ES-I3 (cell line): ENCODE data around the gene PCED1B.

ENCODE experiments used
- H3K36me3 ChIP-seq: 2 replicates; pipeline ENCODE4 v1.6.1; 2013; ENCODE audit warnings: mild to moderate bottlenecking, low read length, control low read depth, moderate library complexity; ENCODE audit not compliant: insufficient read depth
- H3K4me1 ChIP-seq: 2 replicates; pipeline ENCODE4 v1.6.1; 2013; ENCODE audit warnings: mild to moderate bottlenecking, control low read depth, low read length; ENCODE audit not compliant: insufficient read depth
- H3K9ac ChIP-seq: 2 replicates; pipeline ENCODE4 v1.6.1; 2013; ENCODE audit warnings: low read depth, mild to moderate bottlenecking, low read length, moderate library complexity
- H3K9me3 ChIP-seq: 2 replicates; pipeline ENCODE4 v1.6.1; 2013; ENCODE audit warnings: mild to moderate bottlenecking, low read length, moderate library complexity; ENCODE audit not compliant: control insufficient read depth, insufficient read depth

Gene PCED1B

GRCh38 chr12:47088021-47088944, 8.9 kb downstream of the PCED1B start:
- Histone ChIP-seq H3K9ac (no peak overlapping the region), H3K9me3 (no peaks in the 10 kb centered on the region), H3K4me1 (peaks cover 31% of the 10 kb centered on the region), H3K36me3 (no peaks in the 10 kb centered on the region)

- Histone ChIP-seq H3K36me3 (no peaks in the 10 kb centered on the region), H3K9ac (no peak overlapping the region), H3K4me1 (peaks cover 16% of the 10 kb centered on the region), H3K9me3 (no peaks in the 10 kb centered on the region)
Measured at GRCh38 chr12:47091009-47091408, 11.6 kb downstream of the PCED1B start.

- Histone ChIP-seq H3K4me1 (no peaks in the 10 kb centered on the region), H3K9ac (no peak overlapping the region), H3K9me3 (no peaks in the 10 kb centered on the region), H3K36me3 (no peaks in the 10 kb centered on the region)
Measured at GRCh38 chr12:47094804-47095203, 15.4 kb downstream of the PCED1B start.

- Histone ChIP-seq H3K4me1 (no peaks in the 10 kb centered on the region), H3K9ac (no peak overlapping the region), H3K9me3 (no peaks in the 10 kb centered on the region), H3K36me3 (no peaks in the 10 kb centered on the region)
Measured at GRCh38 chr12:47095446-47096236, 16.2 kb downstream of the PCED1B start.

- H3K9me3 ChIP-seq: no peaks in the 10 kb centered on the region
- no peaks in the 10 kb centered on the region for H3K4me1 ChIP-seq
- no peak overlapping the region for H3K9ac ChIP-seq
- no peaks in the 10 kb centered on the region for H3K36me3 ChIP-seq
Measured at GRCh38 chr12:47097276-47097896, 18.0 kb downstream of the PCED1B start.

GRCh38 chr12:47098099-47098498, 18.7 kb downstream of the PCED1B start:
- H3K4me1 ChIP-seq: no peaks in the 10 kb centered on the region
- no peak overlapping the region for H3K9ac ChIP-seq
- no peaks in the 10 kb centered on the region for H3K9me3 ChIP-seq
- no peaks in the 10 kb centered on the region for H3K36me3 ChIP-seq

DNA sequence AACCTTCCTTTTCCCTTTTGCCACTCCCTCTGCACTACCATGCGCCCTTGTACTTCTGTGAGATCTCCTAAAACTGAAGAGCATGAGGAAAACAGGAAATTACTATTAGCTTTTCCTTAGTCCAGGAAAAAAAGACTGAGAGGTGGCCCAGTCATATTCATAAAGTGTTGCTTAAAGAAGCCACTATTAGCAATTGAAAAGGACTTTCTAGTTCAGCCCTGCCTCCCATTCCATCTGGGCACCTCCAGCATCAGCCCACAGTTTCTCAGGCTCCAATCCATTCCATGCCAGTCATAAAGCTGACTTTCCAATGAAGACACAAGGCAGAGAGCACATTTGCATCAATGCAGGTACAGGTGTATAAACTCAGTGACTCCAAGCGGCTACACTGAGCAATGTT, 20.2 kb downstream of the PCED1B start:
- Histone ChIP-seq H3K36me3 (no peaks in the 10 kb centered on the region), H3K4me1 (no peaks in the 10 kb centered on the region), H3K9ac (no peak overlapping the region), H3K9me3 (no peaks in the 10 kb centered on the region)

GRCh38 chr12:47100160-47100559, 20.7 kb downstream of the PCED1B start:
- H3K36me3 ChIP-seq: no peaks in the 10 kb centered on the region
- no peak overlapping the region for H3K9ac ChIP-seq
- H3K9me3 ChIP-seq: no peaks in the 10 kb centered on the region
- no peaks in the 10 kb centered on the region for H3K4me1 ChIP-seq

- H3K4me1 ChIP-seq: no peaks in the 10 kb centered on the region
- no peaks in the 10 kb centered on the region for H3K9me3 ChIP-seq
- no peak overlapping the region for H3K9ac ChIP-seq
- H3K36me3 ChIP-seq: no peaks in the 10 kb centered on the region
Measured at GRCh38 chr12:47102406-47102805, 23.0 kb downstream of the PCED1B start.

DNA sequence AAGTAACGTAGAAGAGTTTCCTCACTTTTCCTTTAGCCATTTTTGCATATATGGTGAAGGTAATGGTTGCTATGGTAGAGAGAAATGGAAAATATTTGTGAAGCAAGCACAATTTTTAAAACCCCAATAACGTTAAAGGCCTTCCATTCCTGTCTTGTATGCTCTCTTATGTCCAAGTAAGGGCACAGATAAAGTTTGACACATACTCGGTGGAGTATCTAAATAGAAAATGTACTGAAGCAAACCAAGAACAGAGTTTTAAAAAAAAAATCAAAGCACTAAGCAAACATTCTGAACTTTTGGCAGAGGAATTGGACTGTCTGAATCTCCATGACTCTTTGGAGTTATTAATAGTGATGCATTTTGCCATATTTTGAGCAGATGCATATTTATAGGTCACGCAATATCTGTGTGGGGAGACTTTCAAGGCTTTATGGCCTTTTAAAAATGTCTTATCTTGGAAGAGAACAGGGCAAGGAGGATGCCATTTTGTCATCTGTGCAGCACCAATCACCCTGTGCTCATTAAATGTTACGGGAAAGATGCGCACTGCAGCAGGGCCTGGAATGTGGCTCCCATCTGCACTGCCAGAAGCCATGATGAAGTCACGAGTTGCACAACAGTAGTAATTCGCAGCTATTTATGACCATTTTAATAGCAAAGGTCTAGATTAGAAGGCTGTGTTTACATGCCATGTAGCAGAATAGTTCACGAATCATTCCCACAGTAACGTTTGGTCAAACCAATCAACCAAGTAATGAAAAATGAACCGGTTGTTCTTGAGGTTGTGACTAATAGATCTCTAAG, 23.6 kb downstream of the PCED1B start:
- Histone ChIP-seq H3K9ac (no peak overlapping the region), H3K4me1 (no peaks in the 10 kb centered on the region), H3K9me3 (no peaks in the 10 kb centered on the region), H3K36me3 (no peaks in the 10 kb centered on the region)

DNA sequence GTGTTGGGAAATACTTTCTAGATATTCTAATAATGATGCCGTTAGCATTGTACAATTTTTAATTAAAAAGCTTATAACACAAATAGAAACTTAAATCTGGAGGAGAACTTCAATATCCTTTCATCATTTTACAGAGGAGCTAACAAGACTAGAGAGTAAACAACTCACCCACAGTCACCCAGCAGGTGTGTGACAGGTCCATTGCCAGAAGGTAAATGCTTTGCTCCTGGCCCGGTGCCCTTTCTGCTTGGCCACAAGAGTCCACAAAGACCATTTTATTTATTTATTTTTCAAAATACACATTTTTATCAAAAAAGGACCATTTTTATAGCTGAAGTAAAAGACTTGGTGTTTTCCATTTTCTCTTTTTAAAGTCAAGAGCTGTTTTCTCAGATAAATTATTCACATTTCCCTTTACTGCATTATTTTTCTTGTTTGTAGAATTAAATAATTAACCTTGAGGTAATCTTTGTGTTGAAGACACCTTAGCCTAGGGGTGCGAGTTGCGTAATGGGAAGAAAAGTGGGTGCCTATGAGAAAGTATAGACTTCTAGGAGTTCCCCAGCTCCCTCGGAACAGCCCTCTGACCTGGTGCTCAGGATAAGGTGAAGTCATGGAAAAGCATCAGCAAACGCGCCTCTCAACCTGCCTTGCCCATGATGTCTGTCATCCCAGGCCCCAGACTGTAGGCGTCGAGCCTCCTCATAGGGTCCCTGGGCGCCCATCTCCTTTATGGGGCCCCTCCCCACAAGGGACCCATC, 26.7 kb downstream of the PCED1B start:
- no peaks in the 10 kb centered on the region for H3K4me1 ChIP-seq

DNA sequence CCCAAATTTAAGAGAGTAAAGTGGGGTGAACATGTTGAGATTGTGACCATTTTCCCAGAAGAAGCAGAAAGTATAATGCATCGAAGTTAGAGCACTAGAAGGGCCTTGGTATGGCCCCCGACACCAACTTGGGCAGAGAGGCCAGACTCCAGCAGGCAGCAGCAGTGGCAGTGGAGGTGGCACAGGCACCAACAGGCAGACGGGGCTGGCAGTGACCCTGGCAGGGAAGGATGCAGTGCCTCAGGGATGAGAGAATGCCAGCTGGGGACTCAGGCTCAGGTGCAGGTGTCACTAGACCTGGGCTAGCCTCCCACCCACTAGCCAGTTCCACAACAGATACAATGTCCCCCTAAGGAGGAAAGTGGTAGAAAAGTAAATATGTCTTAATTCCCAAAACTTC, 28.0 kb downstream of the PCED1B start:
- H3K4me1 ChIP-seq: no peaks in the 10 kb centered on the region
- no peaks in the 10 kb centered on the region for H3K36me3 ChIP-seq
- no peak overlapping the region for H3K9ac ChIP-seq
- H3K9me3 ChIP-seq: no peaks in the 10 kb centered on the region

More for the DNA sequence above, 26.7 kb downstream of the PCED1B start:
- H3K9me3 ChIP-seq: no peaks in the 10 kb centered on the region
- no peak overlapping the region for H3K9ac ChIP-seq
- H3K36me3 ChIP-seq: no peaks in the 10 kb centered on the region

GRCh38 chr12:47107926-47108325, 28.5 kb downstream of the PCED1B start:
- no peaks in the 10 kb centered on the region for H3K4me1 ChIP-seq
- no peaks in the 10 kb centered on the region for H3K9me3 ChIP-seq
- H3K36me3 ChIP-seq: no peaks in the 10 kb centered on the region
- H3K9ac ChIP-seq: no peak overlapping the region
